Liver (tissue), 3 donors: Measurements from ENCODE around the gene GRM1.

Source experiments
- FOXA1 ChIP-seq: IDR thresholded peaks from 2 replicates; pipeline ENCODE4 v1.6.1; 2016; ENCODE audit warnings: antibody characterized with exemption
- RAD21 ChIP-seq, 2 donors: IDR thresholded peaks; 2 replicates each; pipeline ENCODE4 v1.6.1; 2016; ENCODE audit warnings: antibody characterized with exemption in 2 of 2, mild to moderate bottlenecking in 2 of 2
- SP1 ChIP-seq: IDR thresholded peaks from 2 replicates; pipeline ENCODE4 v1.6.1; 2018; ENCODE audit warnings: antibody characterized with exemption, mild to moderate bottlenecking
- TAF1 ChIP-seq: conservative IDR thresholded peaks from 2 replicates; pipeline ENCODE4 v1.6.1; 2016; ENCODE audit warnings: antibody characterized with exemption, mild to moderate bottlenecking
- TF ChIP-seq, protein P1 (sequence below): fragments of 150-350 bp; IDR thresholded peaks from 2 replicates; pipeline ENCODE4 v1.5.1; 2017; ENCODE audit warnings: improper control_type of control experiment, low read depth, low read length; ENCODE audit not compliant: missing input control
- donor health status: healthy.
- donor health status: healthy.

DNA sequence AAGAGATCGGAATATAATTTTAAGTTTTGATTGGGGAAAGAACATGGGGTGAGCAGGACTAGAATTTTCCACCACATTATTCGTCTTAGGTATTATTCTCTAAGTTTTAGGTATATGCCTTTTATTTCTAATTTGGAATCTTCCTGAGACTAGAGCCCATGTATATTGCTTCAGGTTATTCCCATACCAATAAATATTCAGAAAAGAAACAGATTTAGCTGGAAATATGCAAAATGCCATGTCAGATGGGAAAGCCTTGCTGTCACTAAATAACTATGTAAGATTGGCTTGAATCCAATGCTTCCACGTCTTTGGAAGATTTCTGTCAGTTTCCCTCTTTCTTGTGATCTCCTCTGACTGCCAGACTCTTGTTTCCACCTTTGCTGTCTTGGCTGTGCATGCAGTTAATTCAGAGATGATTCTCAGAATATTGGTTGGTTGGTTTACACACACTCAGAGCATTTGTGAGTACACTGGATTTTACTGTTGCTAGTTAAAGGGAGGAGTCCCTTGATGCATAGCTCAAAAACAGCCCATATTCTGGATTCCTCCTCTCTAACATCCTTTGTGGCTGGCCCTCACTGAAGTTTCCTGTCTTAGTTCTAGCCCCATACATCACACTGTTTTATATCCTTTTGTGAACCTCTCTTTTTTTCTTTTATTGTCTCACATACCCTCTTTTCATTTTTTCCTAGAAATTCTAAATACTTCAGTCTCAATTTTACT is 64.3 kb downstream of the GRM1 start:
- TF ChIP-seq, protein P1, sequence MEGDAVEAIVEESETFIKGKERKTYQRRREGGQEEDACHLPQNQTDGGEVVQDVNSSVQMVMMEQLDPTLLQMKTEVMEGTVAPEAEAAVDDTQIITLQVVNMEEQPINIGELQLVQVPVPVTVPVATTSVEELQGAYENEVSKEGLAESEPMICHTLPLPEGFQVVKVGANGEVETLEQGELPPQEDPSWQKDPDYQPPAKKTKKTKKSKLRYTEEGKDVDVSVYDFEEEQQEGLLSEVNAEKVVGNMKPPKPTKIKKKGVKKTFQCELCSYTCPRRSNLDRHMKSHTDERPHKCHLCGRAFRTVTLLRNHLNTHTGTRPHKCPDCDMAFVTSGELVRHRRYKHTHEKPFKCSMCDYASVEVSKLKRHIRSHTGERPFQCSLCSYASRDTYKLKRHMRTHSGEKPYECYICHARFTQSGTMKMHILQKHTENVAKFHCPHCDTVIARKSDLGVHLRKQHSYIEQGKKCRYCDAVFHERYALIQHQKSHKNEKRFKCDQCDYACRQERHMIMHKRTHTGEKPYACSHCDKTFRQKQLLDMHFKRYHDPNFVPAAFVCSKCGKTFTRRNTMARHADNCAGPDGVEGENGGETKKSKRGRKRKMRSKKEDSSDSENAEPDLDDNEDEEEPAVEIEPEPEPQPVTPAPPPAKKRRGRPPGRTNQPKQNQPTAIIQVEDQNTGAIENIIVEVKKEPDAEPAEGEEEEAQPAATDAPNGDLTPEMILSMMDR = no peak
- TF ChIP-seq SP1 (no peak), RAD21 (IDR thresholded peaks at IDR 0.05) (no peak), TAF1 (no peak), FOXA1 (no peak)
